ENCODE data around the gene FABP7.

The FABP7 gene

DNA sequence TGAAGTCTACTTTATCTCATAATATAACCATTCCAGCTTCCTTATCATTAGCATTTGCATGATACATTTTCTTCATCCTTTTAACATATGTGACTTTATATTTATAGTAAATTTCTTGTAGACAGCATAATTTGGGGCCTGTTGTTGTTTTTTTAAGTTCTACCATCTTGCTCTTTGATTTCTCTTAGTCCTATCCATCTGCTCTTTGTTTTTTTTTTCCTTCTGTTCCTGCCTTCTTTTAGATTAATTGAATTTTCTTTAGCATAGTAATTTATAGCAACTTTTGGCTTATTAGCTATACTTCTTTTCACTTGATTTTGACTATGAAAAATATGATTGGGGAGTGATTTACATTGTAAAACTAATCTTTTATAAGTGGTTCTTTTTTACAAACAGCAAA, 19.2 kb upstream of the FABP7 start:
- Histone ChIP-seq H3K36me3 (no peaks in the 10 kb centered on the region), H3K9me3 (no peaks in the 10 kb centered on the region), H3K27ac (no peak overlapping the region), H3K4me1 (no peaks in the 10 kb centered on the region), H3K4me3 (no peak overlapping the region), H3K27me3 (no peaks in the 10 kb centered on the region)
- intact Hi-C loops (cut with DNase I; ENCODE audit: low total_unique reads), result no loop called here
- TF ChIP-seq, protein P1, sequence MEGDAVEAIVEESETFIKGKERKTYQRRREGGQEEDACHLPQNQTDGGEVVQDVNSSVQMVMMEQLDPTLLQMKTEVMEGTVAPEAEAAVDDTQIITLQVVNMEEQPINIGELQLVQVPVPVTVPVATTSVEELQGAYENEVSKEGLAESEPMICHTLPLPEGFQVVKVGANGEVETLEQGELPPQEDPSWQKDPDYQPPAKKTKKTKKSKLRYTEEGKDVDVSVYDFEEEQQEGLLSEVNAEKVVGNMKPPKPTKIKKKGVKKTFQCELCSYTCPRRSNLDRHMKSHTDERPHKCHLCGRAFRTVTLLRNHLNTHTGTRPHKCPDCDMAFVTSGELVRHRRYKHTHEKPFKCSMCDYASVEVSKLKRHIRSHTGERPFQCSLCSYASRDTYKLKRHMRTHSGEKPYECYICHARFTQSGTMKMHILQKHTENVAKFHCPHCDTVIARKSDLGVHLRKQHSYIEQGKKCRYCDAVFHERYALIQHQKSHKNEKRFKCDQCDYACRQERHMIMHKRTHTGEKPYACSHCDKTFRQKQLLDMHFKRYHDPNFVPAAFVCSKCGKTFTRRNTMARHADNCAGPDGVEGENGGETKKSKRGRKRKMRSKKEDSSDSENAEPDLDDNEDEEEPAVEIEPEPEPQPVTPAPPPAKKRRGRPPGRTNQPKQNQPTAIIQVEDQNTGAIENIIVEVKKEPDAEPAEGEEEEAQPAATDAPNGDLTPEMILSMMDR (IDR thresholded peaks at IDR 0.05), result no peak
- no peak for DNase-seq

DNA sequence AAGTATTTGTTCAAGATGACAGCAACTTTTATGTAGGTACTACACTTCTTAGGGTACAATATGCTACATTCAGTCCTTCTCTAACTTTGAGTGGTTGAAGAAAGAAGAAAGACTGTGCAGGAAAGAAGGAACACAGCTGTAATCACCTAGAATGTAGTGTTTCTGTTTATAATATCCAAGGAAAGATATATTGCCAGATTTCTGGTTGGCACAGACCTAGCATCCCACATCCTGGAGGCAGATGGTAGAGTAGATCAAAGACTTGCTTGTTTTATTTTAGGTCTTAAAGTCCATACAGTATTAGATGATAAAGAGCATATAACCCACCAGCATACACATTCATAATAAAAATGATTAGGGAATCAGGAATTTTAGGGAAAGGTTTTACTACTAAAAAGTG, 13.3 kb upstream of the FABP7 start:
- DNase-seq, result no peak
- TF ChIP-seq, protein P1 (IDR thresholded peaks at IDR 0.05), result no peak
- no peaks in the 10 kb centered on the region for H3K36me3 ChIP-seq
- no peak overlapping the region for H3K27ac ChIP-seq
- no peaks in the 10 kb centered on the region for H3K9me3 ChIP-seq
- intact Hi-C loops (cut with DNase I; ENCODE audit: low total_unique reads), result no loop called here
- H3K27me3 ChIP-seq, result no peaks in the 10 kb centered on the region
- no peak overlapping the region for H3K4me3 ChIP-seq
- H3K4me1 ChIP-seq, result no peaks in the 10 kb centered on the region

DNA sequence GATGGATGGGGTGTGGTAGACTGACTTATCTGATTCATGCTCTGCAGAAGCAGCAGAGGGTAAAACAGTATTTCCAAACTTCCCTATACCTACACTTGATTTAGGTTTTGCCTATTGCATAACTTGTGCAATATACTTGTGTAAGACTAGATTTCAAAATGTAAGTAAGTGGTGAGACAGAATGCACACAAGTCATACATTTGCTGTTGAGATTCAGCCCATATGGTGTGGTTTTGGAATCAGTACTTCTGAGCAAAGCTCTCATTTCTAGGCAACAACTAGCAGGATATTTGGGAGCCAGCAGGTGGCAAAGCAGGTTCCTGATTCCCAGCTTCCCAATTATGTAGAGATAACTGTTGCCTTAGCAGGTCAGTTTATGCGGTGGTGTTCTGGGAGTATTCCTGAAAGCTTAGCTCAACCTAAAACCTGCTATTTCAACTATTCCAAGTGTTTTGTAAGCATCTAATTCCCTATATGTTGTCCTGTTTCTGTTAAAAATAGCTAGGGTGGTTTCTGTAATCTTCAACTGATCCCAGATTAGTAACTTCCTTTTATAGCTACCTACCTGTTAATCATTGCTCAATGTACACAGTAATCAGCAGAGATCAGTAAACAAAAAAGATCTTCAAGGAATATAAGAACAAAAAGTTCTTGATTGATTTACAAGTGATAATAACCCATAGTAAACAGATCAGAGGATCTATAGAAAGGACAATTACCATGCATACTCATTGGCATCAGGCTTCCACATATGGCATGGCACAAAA, 8.5 kb upstream of the FABP7 start:
- no peak for DNase-seq
- Histone ChIP-seq H3K4me3 (no peak overlapping the region), H3K4me1 (no peaks in the 10 kb centered on the region), H3K36me3 (no peaks in the 10 kb centered on the region), H3K9me3 (no peaks in the 10 kb centered on the region), H3K27ac (no peak overlapping the region), H3K27me3 (no peaks in the 10 kb centered on the region)
- intact Hi-C loops (cut with DNase I; ENCODE audit: low total_unique reads), result no loop called here
- TF ChIP-seq, protein P1 (IDR thresholded peaks at IDR 0.05), result no peak

DNA sequence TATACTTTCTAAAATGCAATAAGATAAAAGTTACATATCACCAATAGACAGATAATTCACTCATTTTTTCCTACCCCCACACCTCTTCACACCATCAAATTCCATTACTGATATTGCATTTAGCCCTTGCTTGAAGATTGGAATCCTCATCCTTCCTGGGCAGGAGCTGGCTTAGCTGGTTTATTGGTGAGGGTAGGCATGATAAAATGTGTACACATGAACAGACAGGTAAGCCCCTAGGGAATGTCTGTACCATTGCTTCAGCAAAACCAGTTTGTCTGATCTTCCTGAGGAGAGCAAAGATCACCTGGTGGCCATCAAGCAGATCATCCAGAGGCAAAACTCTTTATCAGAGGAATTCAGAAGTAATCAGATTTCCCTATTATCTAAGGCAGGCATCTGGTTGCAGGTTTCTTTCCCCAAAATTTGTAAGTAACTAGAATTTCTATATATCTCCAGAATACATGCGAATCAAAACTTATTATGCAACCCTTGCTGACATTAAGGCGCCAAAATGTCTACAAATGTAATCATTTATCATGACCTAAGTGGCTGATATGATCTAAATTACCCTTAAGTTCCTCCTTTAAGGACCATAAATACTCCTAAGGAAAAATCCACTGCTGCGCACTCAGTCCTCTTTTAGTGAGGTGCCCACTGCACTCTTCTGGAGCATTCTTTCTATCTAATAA, 6.6 kb upstream of the FABP7 start:
- H3K9me3 ChIP-seq, result no peaks in the 10 kb centered on the region
- no peak for DNase-seq
- H3K4me1 ChIP-seq, result no peaks in the 10 kb centered on the region
- no peaks in the 10 kb centered on the region for H3K27me3 ChIP-seq
- intact Hi-C loops (cut with DNase I; ENCODE audit: low total_unique reads), result no loop called here
- H3K4me3 ChIP-seq, result no peak overlapping the region
- H3K27ac ChIP-seq, result no peak overlapping the region
- TF ChIP-seq, protein P1 (IDR thresholded peaks at IDR 0.05), result no peak
- H3K36me3 ChIP-seq, result no peaks in the 10 kb centered on the region

DNA sequence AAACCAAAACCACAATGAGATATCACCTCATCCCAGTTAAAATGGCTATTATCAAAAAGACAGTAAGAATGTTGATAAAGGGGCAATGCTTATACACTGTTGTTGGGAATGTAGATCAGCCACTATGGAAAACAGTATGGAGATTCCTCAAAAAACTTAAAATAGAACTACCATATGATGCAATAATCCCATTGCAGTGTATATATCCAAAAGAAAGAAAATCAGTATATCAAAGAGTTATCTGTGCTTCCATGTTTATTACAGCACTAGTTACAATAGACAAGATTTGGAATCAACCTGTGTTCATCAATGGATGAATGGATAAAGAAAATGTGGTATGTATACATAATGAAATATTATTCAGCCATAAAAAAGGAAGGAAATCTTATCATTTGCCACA, 3.5 kb upstream of the FABP7 start:
- TF ChIP-seq, protein P1 (IDR thresholded peaks at IDR 0.05), result no peak
- Histone ChIP-seq H3K36me3 (no peaks in the 10 kb centered on the region), H3K4me3 (no peak overlapping the region), H3K27me3 (no peaks in the 10 kb centered on the region), H3K4me1 (no peaks in the 10 kb centered on the region), H3K27ac (no peak overlapping the region), H3K9me3 (no peaks in the 10 kb centered on the region)
- DNase-seq, result no peak
- intact Hi-C loops (cut with DNase I; ENCODE audit: low total_unique reads), result no loop called here
